ENCODE measurements around the gene KIDINS220.

GRCh38 chr2:8728305-8729015 lies 109.0 kb downstream of the KIDINS220 start:
- TF ChIP-seq CTCF (IDR thresholded peaks at IDR 0.05; ENCODE audit: insufficient read depth, low read depth, low read length): no peak
- no peak for TF ChIP-seq EZH2 (IDR thresholded peaks at IDR 0.05; ENCODE audit: insufficient read depth, low read length)
